DND-41 (cell line): ENCODE data around the gene TRIM44.

Experiments used
- ATAC-seq: fragments of 200-7000 bp; cut with Tn5 transposase; 3 replicates; pipeline ENCODE4 v1.9.1; 2021; ENCODE audit warnings: low read depth; ENCODE audit not compliant: insufficient read depth
- DNase-seq: peaks from one replicate; pipeline ENCODE4 v3.0.0-alpha.2; 2020
- H2AFZ ChIP-seq: 2 replicates; pipeline ENCODE4 v1.6.0; 2012; ENCODE audit warnings: low read depth, low read length
- H3K27ac ChIP-seq: 2 replicates; pipeline ENCODE4 v1.5.1; 2012; ENCODE audit warnings: low read length, inconsistent platforms
- H3K27me3 ChIP-seq: fragments of 200-600 bp; sonication (generic); 2 replicates; pipeline ENCODE4 v1.6.0; 2012; ENCODE audit warnings: low read length, mild to moderate bottlenecking, inconsistent platforms; ENCODE audit not compliant: insufficient read depth, poor library complexity
- H3K36me3 ChIP-seq: 2 replicates; pipeline ENCODE4 v1.5.1; 2012; ENCODE audit warnings: low read length, inconsistent platforms; ENCODE audit not compliant: insufficient read depth
- H3K4me1 ChIP-seq: 2 replicates; pipeline ENCODE4 v1.5.1; 2012; ENCODE audit warnings: mild to moderate bottlenecking, low read length; ENCODE audit not compliant: insufficient read depth
- H3K4me2 ChIP-seq: 2 replicates; pipeline ENCODE4 v1.6.0; 2012; ENCODE audit warnings: mild to moderate bottlenecking, moderate library complexity, low read length, inconsistent platforms; ENCODE audit not compliant: insufficient read depth
- H3K4me3 ChIP-seq, 2 experiments: fragments of 200-600 bp in 1 of 2; shearing (Covaris generic) in 1 of 2; 2 replicates each; pipeline ENCODE4 v1.5.1; 2012 to 2016; ENCODE audit warnings: inconsistent platforms in 2 of 2, low read length in 2 of 2, mild to moderate bottlenecking in 2 of 2, low read depth in 1 of 2, moderate library complexity in 1 of 2
- H3K79me2 ChIP-seq: 2 replicates; pipeline ENCODE4 v1.6.0; 2012; ENCODE audit warnings: low read length, inconsistent platforms; ENCODE audit not compliant: insufficient read depth
- H3K9ac ChIP-seq: 2 replicates; pipeline ENCODE4 v1.6.0; 2012; ENCODE audit warnings: low read depth, mild to moderate bottlenecking, inconsistent platforms, low read length, moderate library complexity
- H3K9me3 ChIP-seq: 2 replicates; pipeline ENCODE4 v1.5.1; 2012; ENCODE audit warnings: low read length, moderate library complexity, mild to moderate bottlenecking, inconsistent platforms; ENCODE audit not compliant: insufficient read depth, severe bottlenecking
- H4K20me1 ChIP-seq: 2 replicates; pipeline ENCODE4 v1.6.0; 2012; ENCODE audit warnings: low read length; ENCODE audit not compliant: insufficient read depth
- CTCF ChIP-seq: IDR thresholded peaks from 2 replicates; pipeline ENCODE4 v1.5.1; 2012; ENCODE audit warnings: borderline replicate concordance, low read length, moderate library complexity, mild to moderate bottlenecking; ENCODE audit not compliant: poor library complexity, severe bottlenecking; ENCODE audit errors: extremely low read depth
- EZH2 ChIP-seq: IDR thresholded peaks from 3 replicates; pipeline ENCODE4 v1.6.1; 2012; ENCODE audit warnings: borderline replicate concordance, low read depth, mild to moderate bottlenecking, moderate library complexity, low read length, inconsistent platforms; ENCODE audit not compliant: severe bottlenecking

The TRIM44 gene

GRCh38 chr11:35825386-35825785, 162.8 kb downstream of the TRIM44 start:
- Histone ChIP-seq H3K79me2 (no peaks in the 10 kb centered on the region), H3K27ac (no peak overlapping the region), H3K9me3 (no peaks in the 10 kb centered on the region), H3K27me3 (no peaks in the 10 kb centered on the region), H3K4me3 (no peak overlapping the region), H3K9ac (no peak overlapping the region), H2AFZ (no peak overlapping the region), H3K4me1 (no peaks in the 10 kb centered on the region), H3K36me3 (no peaks in the 10 kb centered on the region), H4K20me1 (no peaks in the 10 kb centered on the region), H3K4me2 (no peak overlapping the region)
- no peak for DNase-seq
- TF ChIP-seq CTCF (no peak), EZH2 (no peak)
- no peak for ATAC-seq

GRCh38 chr11:35826006-35826405, 163.4 kb downstream of the TRIM44 start:
- Histone ChIP-seq H3K27me3 (no peaks in the 10 kb centered on the region), H4K20me1 (no peaks in the 10 kb centered on the region), H3K9me3 (no peaks in the 10 kb centered on the region), H2AFZ (no peak overlapping the region), H3K27ac (no peak overlapping the region), H3K4me1 (no peaks in the 10 kb centered on the region), H3K36me3 (no peaks in the 10 kb centered on the region), H3K9ac (no peak overlapping the region), H3K4me2 (no peak overlapping the region), H3K4me3 (no peak overlapping the region), H3K79me2 (no peaks in the 10 kb centered on the region)
- no peak for TF ChIP-seq EZH2
- no peak for TF ChIP-seq CTCF
- DNase-seq (no peak), ATAC-seq (no peak)

DNA sequence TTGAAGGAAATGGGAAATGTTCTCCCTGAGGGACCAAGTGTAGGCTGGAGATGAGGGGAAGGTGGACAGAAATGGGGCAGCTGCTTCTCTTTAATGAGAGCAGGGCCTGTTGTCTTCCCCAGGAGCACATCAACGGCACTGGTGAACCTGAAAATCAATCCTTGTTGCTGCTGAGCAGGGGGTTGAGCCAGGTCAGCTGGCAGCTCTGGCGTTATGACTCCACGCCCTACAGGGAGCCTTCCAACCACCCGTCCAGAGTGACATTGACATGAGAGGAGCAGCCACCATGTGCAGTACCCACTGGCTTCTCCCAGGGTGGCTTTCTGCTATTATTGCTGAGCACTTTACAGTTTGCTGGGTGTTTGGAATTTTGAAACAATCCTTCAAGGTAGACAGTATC, 164.4 kb downstream of the TRIM44 start:
- no peaks in the 10 kb centered on the region for H3K79me2 ChIP-seq
- H3K9me3 ChIP-seq: no peaks in the 10 kb centered on the region
- H4K20me1 ChIP-seq: no peaks in the 10 kb centered on the region
- ATAC-seq (no peak), DNase-seq (no peak)
- H3K27ac ChIP-seq: no peak overlapping the region
- H3K4me3 ChIP-seq: no peak overlapping the region
- no peaks in the 10 kb centered on the region for H3K27me3 ChIP-seq
- H2AFZ ChIP-seq: no peak overlapping the region
- no peaks in the 10 kb centered on the region for H3K36me3 ChIP-seq
- no peak overlapping the region for H3K9ac ChIP-seq
- no peaks in the 10 kb centered on the region for H3K4me1 ChIP-seq
- no peak overlapping the region for H3K4me2 ChIP-seq
- TF ChIP-seq CTCF (no peak), EZH2 (no peak)

DNA sequence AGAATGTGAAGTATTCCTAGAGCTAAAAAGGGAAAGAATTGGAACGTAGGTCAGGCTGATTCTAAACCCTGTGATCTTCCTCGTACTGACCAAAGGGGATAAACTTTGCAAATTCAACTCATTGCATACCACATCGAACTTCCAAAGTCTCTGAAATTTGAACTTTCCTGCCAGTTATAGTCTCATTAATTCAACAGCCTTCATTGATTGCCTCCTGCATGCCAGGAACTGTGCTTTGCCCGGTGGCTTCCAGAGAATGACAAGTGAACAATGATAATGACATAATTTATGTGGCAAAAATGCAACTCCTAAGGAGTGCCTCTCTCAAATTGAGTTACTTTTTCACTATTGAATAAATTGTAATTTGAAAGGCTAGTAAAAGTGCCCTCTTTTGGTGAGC, 173.6 kb downstream of the TRIM44 start:
- H2AFZ ChIP-seq: no peak overlapping the region
- no peak overlapping the region for H3K27ac ChIP-seq
- H3K4me3 ChIP-seq: no peak overlapping the region
- no peak for ATAC-seq
- no peaks in the 10 kb centered on the region for H3K4me1 ChIP-seq
- TF ChIP-seq CTCF (no peak), EZH2 (no peak)
- no peaks in the 10 kb centered on the region for H4K20me1 ChIP-seq
- no peak overlapping the region for H3K4me2 ChIP-seq
- no peaks in the 10 kb centered on the region for H3K9me3 ChIP-seq
- no peaks in the 10 kb centered on the region for H3K36me3 ChIP-seq
- no peak overlapping the region for H3K9ac ChIP-seq
- H3K27me3 ChIP-seq: no peaks in the 10 kb centered on the region
- DNase-seq: no peak
- H3K79me2 ChIP-seq: no peaks in the 10 kb centered on the region
